Spleen (tissue), 7 donors: ENCODE data around the gene LTB.

ENCODE experiments used
- POLR2A ChIP-seq, 3 donors: fragments of 450-650 bp; IDR thresholded peaks; one replicate each; pipeline ENCODE4 v1.5.1; 2017; ENCODE audit warnings: antibody characterized with exemption in 3 of 3, mild to moderate bottlenecking in 1 of 3
- TF ChIP-seq, protein P1 (sequence below), 11 experiments: fragments of 200-600 bp in 7 of 11; fragments of 450-650 bp in 4 of 11; sonication (generic) in 4 of 11; IDR thresholded peaks in 8 of 11; conservative IDR thresholded peaks in 3 of 11; 1 replicate in 7 of 11; 2 replicates in 4 of 11; pipeline versions ENCODE4 v1.4.0 to v1.8.0; 2016 to 2021; ENCODE audit warnings: antibody characterized with exemption in 11 of 11, inconsistent platforms in 4 of 11, mild to moderate bottlenecking in 1 of 11
- donor health status: DM: no; HTN: no; CAD: no; lungs with moderate emphysema.
- donor health status: DM: no; HTN: no; CAD: no.
- donor health status: DM: no; HTN: no; CAD: no.

DNA sequence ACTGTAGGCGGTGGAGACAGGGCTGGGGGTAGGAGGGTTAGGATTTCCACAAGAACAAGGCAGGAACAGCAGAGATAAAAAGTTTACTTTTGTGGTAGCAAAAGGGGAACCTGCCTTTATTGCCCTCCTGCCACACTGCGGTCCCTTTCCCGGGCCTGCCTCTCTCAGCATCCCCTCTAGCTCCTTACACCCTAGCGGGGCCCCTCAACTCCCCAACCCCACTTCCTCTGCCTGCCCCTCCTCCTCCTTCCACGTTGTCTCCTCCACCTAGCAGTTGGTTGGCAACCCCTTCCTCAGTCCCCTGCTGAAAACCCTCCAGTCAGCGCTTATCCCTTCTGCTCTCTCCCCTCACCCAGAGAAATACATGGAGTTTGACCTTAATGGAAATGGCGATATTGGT, 33.5 kb upstream of the LTB start:
- TF ChIP-seq, protein P1, sequence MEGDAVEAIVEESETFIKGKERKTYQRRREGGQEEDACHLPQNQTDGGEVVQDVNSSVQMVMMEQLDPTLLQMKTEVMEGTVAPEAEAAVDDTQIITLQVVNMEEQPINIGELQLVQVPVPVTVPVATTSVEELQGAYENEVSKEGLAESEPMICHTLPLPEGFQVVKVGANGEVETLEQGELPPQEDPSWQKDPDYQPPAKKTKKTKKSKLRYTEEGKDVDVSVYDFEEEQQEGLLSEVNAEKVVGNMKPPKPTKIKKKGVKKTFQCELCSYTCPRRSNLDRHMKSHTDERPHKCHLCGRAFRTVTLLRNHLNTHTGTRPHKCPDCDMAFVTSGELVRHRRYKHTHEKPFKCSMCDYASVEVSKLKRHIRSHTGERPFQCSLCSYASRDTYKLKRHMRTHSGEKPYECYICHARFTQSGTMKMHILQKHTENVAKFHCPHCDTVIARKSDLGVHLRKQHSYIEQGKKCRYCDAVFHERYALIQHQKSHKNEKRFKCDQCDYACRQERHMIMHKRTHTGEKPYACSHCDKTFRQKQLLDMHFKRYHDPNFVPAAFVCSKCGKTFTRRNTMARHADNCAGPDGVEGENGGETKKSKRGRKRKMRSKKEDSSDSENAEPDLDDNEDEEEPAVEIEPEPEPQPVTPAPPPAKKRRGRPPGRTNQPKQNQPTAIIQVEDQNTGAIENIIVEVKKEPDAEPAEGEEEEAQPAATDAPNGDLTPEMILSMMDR (IDR thresholded peaks at IDR 0.05 in 8 of 11, conservative IDR thresholded peaks at IDR 0.05 in 3 of 11) = no peak
- TF ChIP-seq POLR2A (IDR thresholded peaks at IDR 0.05) = no peak
